HepG2 (cell line): ENCODE results near the gene CHAF1A. TPM values are rescaled to one million over a fixed set of nuclear protein-coding genes. Genes with fewer than 3 reads are reported as not detected.

Experiments
- ATF7 ChIP-seq, 2 experiments: fragments of 450-650 bp in 1 of 2; sonication (generic) in 1 of 2; formaldehyde crosslinking in 1 of 2; IDR thresholded peaks; 2 replicates each; pipeline versions ENCODE4 v1.4.0 to v1.6.1; 2016 to 2020; ENCODE audit warnings: antibody characterized with exemption in 1 of 2, mild to moderate bottlenecking in 1 of 2, missing genetic modification reagents in 1 of 2
- MYC ChIP-seq: sonication (generic); formaldehyde crosslinking; IDR thresholded peaks from 2 replicates; pipeline ENCODE4 v1.9.0; 2021; ENCODE audit warnings: missing genetic modification reagents, borderline replicate concordance
- NCOA2 ChIP-seq: sonication (generic); formaldehyde crosslinking; IDR thresholded peaks from 2 replicates; pipeline ENCODE4 v1.8.0; 2022; ENCODE audit warnings: inconsistent platforms
- NR2F6 ChIP-seq, 2 experiments: IDR thresholded peaks; 2 replicates each; pipeline ENCODE4 v1.6.1; 2016; ENCODE audit warnings: antibody characterized with exemption in 1 of 2, mild to moderate bottlenecking in 1 of 2
- PAX8 ChIP-seq: sonication (generic); formaldehyde crosslinking; IDR thresholded peaks from 2 replicates; pipeline ENCODE4 v1.8.0; 2022; ENCODE audit warnings: mild to moderate bottlenecking, missing genetic modification reagents, borderline replicate concordance
- SNAI1 ChIP-seq: sonication (generic); formaldehyde crosslinking; IDR thresholded peaks from 2 replicates; pipeline ENCODE4 v1.5.0; 2020; ENCODE audit warnings: mild to moderate bottlenecking, missing genetic modification reagents, borderline replicate concordance
- SNAPC2 ChIP-seq: sonication (generic); formaldehyde crosslinking; IDR thresholded peaks from 2 replicates; pipeline ENCODE4 v1.8.1; 2022; ENCODE audit warnings: mild to moderate bottlenecking, missing genetic modification reagents
- SOX6 ChIP-seq, 2 experiments: fragments of 450-650 bp in 1 of 2; sonication (generic) in 1 of 2; formaldehyde crosslinking in 1 of 2; IDR thresholded peaks; 2 replicates each; pipeline versions ENCODE4 v1.4.0 to v1.6.1; 2017 to 2020; ENCODE audit warnings: antibody characterized with exemption in 1 of 2, mild to moderate bottlenecking in 1 of 2, missing genetic modification reagents in 1 of 2
- SRSF4 ChIP-seq: fragments of 200-400 bp; formaldehyde crosslinking; IDR thresholded peaks from one replicate; pipeline ENCODE4 v1.6.1; 2018; ENCODE audit warnings: mild to moderate bottlenecking, low read depth, low read length, moderate library complexity; ENCODE audit not compliant: poor library complexity, severe bottlenecking
- TAF1 ChIP-seq: sonication (generic); formaldehyde crosslinking; IDR thresholded peaks from 2 replicates; pipeline ENCODE4 v1.4.0; 2020; ENCODE audit warnings: missing genetic modification reagents
- ZNF253 ChIP-seq: sonication (generic); formaldehyde crosslinking; IDR thresholded peaks from 2 replicates; pipeline ENCODE4 v1.8.0; 2022; ENCODE audit warnings: mild to moderate bottlenecking, missing genetic modification reagents, borderline replicate concordance
- ZNF446 ChIP-seq: sonication (generic); formaldehyde crosslinking; IDR thresholded peaks from 2 replicates; pipeline ENCODE4 v1.5.0; 2020; ENCODE audit warnings: mild to moderate bottlenecking, missing genetic modification reagents
- ZNF556 ChIP-seq: sonication (generic); formaldehyde crosslinking; IDR thresholded peaks from 2 replicates; pipeline ENCODE4 v1.4.0; 2020; ENCODE audit warnings: mild to moderate bottlenecking, missing genetic modification reagents, borderline replicate concordance
- ZNF567 ChIP-seq: sonication (generic); formaldehyde crosslinking; IDR thresholded peaks from 2 replicates; pipeline ENCODE4 v1.8.1; 2023; ENCODE audit warnings: mild to moderate bottlenecking, missing genetic modification reagents, borderline replicate concordance
- ZNF616 ChIP-seq: sonication (generic); formaldehyde crosslinking; IDR thresholded peaks from 2 replicates; pipeline ENCODE4 v1.5.0; 2020; ENCODE audit warnings: low read depth, mild to moderate bottlenecking, missing genetic modification reagents
- polyA plus RNA-seq, 8 experiments: library from polyadenylated mRNA; depleted of rRNA in 3 of 8; stranded (reverse) in 7 of 8; unstranded in 1 of 8; fragments of >200 nt; fragmentation: Illumina TruSeq in 4 of 8; extraction: Trizol in 4 of 8; gene quantifications; 2 replicates each; pipeline versions ENCODE4 v1.2.1 to v1.2.3, GENCODE V29; 2011 to 2016; ENCODE audit warnings: low read depth in 4 of 8, missing spikeins in 1 of 8, mixed read lengths in 1 of 8; ENCODE audit not compliant: insufficient read depth in 1 of 8
- total RNA-seq, 5 experiments: library from RNA; depleted of rRNA; stranded (reverse); fragments of >200 nt; fragmentation: Illumina TruSeq; extraction: Trizol; gene quantifications; 2 replicates each; pipeline ENCODE4 v1.2.3, GENCODE V29; 2016; ENCODE audit warnings: low read depth in 1 of 5
- TF ChIP-seq, protein P1 (sequence below): IDR thresholded peaks from 2 replicates; pipeline ENCODE4 v1.6.1; 2016; ENCODE audit warnings: missing compliant biosample characterization, missing genetic modification reagents, borderline replicate concordance
- TF ChIP-seq, protein P2 (sequence below): sonication (generic); formaldehyde crosslinking; conservative IDR thresholded peaks from 2 replicates; pipeline ENCODE4 v1.4.0; 2020; ENCODE audit warnings: mild to moderate bottlenecking, missing genetic modification reagents, moderate library complexity
- TF ChIP-seq, protein P3 (sequence below): sonication (generic); formaldehyde crosslinking; IDR thresholded peaks from 2 replicates; pipeline ENCODE4 v1.4.0; 2020; ENCODE audit warnings: missing genetic modification reagents, borderline replicate concordance

Gene CHAF1A
- total and polyA plus RNA-seq, 2 of the 13 experiments (the other 11 are each of a cell fraction or from before 2014, with no cell fraction given) = 11.0 to 34.8 TPM

DNA sequence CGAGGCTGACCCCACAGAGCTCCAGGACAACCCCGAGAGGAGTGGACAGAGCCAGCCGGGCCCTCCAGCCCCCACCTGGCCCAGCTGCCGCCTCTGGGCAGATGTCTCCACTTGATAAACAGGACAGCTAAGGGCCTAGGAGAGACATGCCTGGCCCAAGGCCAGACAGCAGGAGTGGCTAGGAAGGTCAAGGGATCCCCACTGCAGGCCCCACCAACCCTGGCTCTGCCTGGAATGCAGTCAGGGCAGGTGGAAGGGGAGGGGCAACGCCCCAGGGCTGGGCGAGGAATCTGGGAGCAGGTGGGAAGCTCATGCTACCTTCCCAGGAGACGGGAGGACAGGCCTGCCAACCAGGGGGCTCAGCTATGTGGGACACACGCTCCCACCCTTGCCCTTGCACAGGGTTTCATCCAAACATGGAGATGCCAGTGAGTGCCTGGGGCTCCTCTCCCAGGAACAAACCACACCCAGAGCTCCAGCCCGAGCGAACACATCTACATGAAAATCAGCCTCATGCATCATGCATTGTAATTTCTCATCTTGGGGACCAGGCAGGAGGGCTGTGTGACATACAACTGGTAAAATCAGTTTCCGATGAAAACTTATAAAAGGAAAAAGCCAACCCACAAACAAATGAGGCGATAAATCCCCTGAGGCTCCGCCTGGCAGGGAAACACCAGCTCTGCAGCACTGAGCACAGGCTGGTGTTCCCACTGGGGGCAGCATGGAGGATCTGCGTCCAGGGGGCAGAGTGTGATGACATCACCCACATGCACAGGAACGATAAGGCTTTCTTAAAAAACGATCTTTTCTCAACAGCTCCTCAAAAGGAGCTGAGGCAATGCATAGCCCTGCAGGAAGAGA, 27.0 kb upstream of the CHAF1A start (continued):
- TF ChIP-seq, protein P1, sequence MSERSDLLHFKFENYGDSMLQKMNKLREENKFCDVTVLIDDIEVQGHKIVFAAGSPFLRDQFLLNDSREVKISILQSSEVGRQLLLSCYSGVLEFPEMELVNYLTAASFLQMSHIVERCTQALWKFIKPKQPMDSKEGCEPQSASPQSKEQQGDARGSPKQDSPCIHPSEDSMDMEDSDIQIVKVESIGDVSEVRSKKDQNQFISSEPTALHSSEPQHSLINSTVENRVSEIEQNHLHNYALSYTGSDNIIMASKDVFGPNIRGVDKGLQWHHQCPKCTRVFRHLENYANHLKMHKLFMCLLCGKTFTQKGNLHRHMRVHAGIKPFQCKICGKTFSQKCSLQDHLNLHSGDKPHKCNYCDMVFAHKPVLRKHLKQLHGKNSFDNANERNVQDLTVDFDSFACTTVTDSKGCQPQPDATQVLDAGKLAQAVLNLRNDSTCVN (CRISPR knock-in tag) = no peak
- TF ChIP-seq ATF7 (IDR thresholded peaks at IDR 0.05) (peak; percentile 83), ATF7 (CRISPR knock-in tag; IDR thresholded peaks at IDR 0.05) (no peak; the same call in 1 of the 2 replicates), ZNF253 (CRISPR knock-in tag) (no peak), NCOA2 (peak; percentile 20; the same call in 1 of the 2 replicates), ZNF567 (no peak), SNAI1 (CRISPR knock-in tag) (no peak), NR2F6 (IDR thresholded peaks at IDR 0.05) (no peak; the same call in 1 of the 2 replicates), NR2F6 (CRISPR knock-in tag; IDR thresholded peaks at IDR 0.05) (peak; percentile 40; the same call in 1 of the 2 replicates), MYC (peak; percentile 28; the same call in 1 of the 2 replicates), SRSF4 (no peak), SOX6 (IDR thresholded peaks at IDR 0.05) (no peak), SOX6 (CRISPR knock-in tag; IDR thresholded peaks at IDR 0.05) (no peak), ZNF446 (CRISPR knock-in tag) (no peak), ZNF616 (no peak; the same call in 1 of the 2 replicates), PAX8 (no peak), SNAPC2 (no peak), ZNF556 (CRISPR knock-in tag) (no peak), TAF1 (CRISPR knock-in tag) (no peak)
- TF ChIP-seq, protein P2, sequence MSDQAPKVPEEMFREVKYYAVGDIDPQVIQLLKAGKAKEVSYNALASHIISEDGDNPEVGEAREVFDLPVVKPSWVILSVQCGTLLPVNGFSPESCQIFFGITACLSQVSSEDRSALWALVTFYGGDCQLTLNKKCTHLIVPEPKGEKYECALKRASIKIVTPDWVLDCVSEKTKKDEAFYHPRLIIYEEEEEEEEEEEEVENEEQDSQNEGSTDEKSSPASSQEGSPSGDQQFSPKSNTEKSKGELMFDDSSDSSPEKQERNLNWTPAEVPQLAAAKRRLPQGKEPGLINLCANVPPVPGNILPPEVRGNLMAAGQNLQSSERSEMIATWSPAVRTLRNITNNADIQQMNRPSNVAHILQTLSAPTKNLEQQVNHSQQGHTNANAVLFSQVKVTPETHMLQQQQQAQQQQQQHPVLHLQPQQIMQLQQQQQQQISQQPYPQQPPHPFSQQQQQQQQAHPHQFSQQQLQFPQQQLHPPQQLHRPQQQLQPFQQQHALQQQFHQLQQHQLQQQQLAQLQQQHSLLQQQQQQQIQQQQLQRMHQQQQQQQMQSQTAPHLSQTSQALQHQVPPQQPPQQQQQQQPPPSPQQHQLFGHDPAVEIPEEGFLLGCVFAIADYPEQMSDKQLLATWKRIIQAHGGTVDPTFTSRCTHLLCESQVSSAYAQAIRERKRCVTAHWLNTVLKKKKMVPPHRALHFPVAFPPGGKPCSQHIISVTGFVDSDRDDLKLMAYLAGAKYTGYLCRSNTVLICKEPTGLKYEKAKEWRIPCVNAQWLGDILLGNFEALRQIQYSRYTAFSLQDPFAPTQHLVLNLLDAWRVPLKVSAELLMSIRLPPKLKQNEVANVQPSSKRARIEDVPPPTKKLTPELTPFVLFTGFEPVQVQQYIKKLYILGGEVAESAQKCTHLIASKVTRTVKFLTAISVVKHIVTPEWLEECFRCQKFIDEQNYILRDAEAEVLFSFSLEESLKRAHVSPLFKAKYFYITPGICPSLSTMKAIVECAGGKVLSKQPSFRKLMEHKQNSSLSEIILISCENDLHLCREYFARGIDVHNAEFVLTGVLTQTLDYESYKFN (CRISPR knock-in tag) = 0 out of 2 replicates have a peak, but pooled peaks have one; percentile 5
- TF ChIP-seq, protein P3, sequence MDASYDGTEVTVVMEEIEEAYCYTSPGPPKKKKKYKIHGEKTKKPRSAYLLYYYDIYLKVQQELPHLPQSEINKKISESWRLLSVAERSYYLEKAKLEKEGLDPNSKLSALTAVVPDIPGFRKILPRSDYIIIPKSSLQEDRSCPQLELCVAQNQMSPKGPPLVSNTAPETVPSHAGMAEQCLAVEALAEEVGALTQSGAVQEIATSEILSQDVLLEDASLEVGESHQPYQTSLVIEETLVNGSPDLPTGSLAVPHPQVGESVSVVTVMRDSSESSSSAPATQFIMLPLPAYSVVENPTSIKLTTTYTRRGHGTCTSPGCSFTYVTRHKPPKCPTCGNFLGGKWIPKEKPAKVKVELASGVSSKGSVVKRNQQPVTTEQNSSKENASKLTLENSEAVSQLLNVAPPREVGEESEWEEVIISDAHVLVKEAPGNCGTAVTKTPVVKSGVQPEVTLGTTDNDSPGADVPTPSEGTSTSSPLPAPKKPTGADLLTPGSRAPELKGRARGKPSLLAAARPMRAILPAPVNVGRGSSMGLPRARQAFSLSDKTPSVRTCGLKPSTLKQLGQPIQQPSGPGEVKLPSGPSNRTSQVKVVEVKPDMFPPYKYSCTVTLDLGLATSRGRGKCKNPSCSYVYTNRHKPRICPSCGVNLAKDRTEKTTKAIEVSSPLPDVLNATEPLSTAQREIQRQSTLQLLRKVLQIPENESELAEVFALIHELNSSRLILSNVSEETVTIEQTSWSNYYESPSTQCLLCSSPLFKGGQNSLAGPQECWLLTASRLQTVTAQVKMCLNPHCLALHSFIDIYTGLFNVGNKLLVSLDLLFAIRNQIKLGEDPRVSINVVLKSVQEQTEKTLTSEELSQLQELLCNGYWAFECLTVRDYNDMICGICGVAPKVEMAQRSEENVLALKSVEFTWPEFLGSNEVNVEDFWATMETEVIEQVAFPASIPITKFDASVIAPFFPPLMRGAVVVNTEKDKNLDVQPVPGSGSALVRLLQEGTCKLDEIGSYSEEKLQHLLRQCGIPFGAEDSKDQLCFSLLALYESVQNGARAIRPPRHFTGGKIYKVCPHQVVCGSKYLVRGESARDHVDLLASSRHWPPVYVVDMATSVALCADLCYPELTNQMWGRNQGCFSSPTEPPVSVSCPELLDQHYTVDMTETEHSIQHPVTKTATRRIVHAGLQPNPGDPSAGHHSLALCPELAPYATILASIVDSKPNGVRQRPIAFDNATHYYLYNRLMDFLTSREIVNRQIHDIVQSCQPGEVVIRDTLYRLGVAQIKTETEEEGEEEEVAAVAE (CRISPR knock-in tag) = no peak; the same call in 1 of the 2 replicates
